ENCODE data around the gene IFI35.

Gene IFI35

GRCh38 chr17:43062984-43063638, 56.5 kb downstream of the IFI35 start:
- H3K9ac ChIP-seq (ENCODE audit: low read depth, low read length): no peak overlapping the region
- TF ChIP-seq EZH2 (IDR thresholded peaks at IDR 0.05; ENCODE audit: borderline replicate concordance, low read depth, low read length, severe bottlenecking): no peak
- H2AFZ ChIP-seq (ENCODE audit: low read depth, low read length): no peak overlapping the region
- H3K79me2 ChIP-seq (ENCODE audit: insufficient read depth, low read length): no peaks in the 10 kb centered on the region
- no peak overlapping the region for H3K4me3 ChIP-seq (ENCODE audit: low read depth in 1 of 2, low read length in 2 of 2)
- H3K36me3 ChIP-seq (ENCODE audit: insufficient read depth, low read length): peaks cover 79% of the 10 kb centered on the region
- H3K4me1 ChIP-seq (ENCODE audit: insufficient read depth, low read length): no peaks in the 10 kb centered on the region
- H4K20me1 ChIP-seq (ENCODE audit: insufficient read depth, low read length): no peaks in the 10 kb centered on the region
- H3K4me2 ChIP-seq (ENCODE audit: insufficient read depth, low read length): no peak overlapping the region
- DNase-seq: no peak
- no peaks in the 10 kb centered on the region for H3K9me3 ChIP-seq (ENCODE audit: insufficient read depth, low read length, severe bottlenecking)
- no peaks in the 10 kb centered on the region for H3K27me3 ChIP-seq (ENCODE audit: insufficient read depth, low read length, poor library complexity)
- no peak for ATAC-seq (ENCODE audit: insufficient read depth, low read depth)
- H3K27ac ChIP-seq (ENCODE audit: low read length): no peak overlapping the region

All from DND-41 (cell line).